Tibial nerve (tissue), 4 donors: Measurements from ENCODE around the gene PPCDC. TPM values are rescaled to one million over a fixed set of nuclear protein-coding genes. Genes with fewer than 3 reads are reported as not detected.

Experiments used
- DNase-seq, 2 donors: peaks; one replicate each; pipeline ENCODE4 v3.0.0-alpha.2; 2019; ENCODE audit warnings: low spot score in 2 of 2
- H3K27ac ChIP-seq, 4 donors: fragments of 200-600 bp; sonication (generic) in 3 of 4; one replicate each; pipeline ENCODE4 v1.5.1; 2017 to 2019; ENCODE audit warnings: mild to moderate bottlenecking in 1 of 4
- H3K27me3 ChIP-seq, 2 donors: fragments of 200-600 bp; sonication (generic) in 1 of 2; one replicate each; pipeline versions ENCODE4 v1.5.1 to v1.6.0; 2017 to 2019
- H3K36me3 ChIP-seq, 3 donors: fragments of 200-600 bp; sonication (generic); one replicate each; pipeline ENCODE4 v1.5.1; 2018 to 2019
- H3K4me1 ChIP-seq, 4 donors: fragments of 200-600 bp; sonication (generic) in 3 of 4; one replicate each; pipeline ENCODE4 v1.5.1; 2017 to 2019
- H3K4me3 ChIP-seq, 4 donors: fragments of 200-600 bp; sonication (generic) in 3 of 4; one replicate each; pipeline ENCODE4 v1.5.1; 2017 to 2019; ENCODE audit warnings: mild to moderate bottlenecking in 1 of 4, moderate library complexity in 1 of 4
- H3K9me3 ChIP-seq, 4 donors: fragments of 200-600 bp; sonication (generic) in 3 of 4; one replicate each; pipeline ENCODE4 v1.5.1; 2017 to 2019
- EP300 ChIP-seq, 2 donors: sonication (generic); formaldehyde crosslinking; IDR thresholded peaks; one replicate each; pipeline ENCODE4 v1.6.1; 2017; ENCODE audit warnings: antibody characterized with exemption in 2 of 2, mild to moderate bottlenecking in 1 of 2
- POLR2A ChIP-seq, 2 donors: fragments of 450-650 bp; IDR thresholded peaks; one replicate each; pipeline ENCODE4 v1.6.1; 2017; ENCODE audit warnings: antibody characterized with exemption in 2 of 2, mild to moderate bottlenecking in 2 of 2, moderate library complexity in 2 of 2
- WGBS, 2 donors: methylation state at CpG; one replicate each; pipeline ENCODE4 v1.1.5; 2018; 5-methylcytosine and 5-hydroxymethylcytosine counted together
- total RNA-seq, 4 donors: library from RNA; depleted of rRNA; stranded (reverse); fragments of >200 nt; gene quantifications; one replicate each; pipeline ENCODE4 v1.1.0, GENCODE V29; 2016
- TF ChIP-seq, protein P1 (sequence below), 5 experiments: fragments of 200-600 bp in 3 of 5; fragments of 450-650 bp in 2 of 5; sonication (generic) in 3 of 5; IDR thresholded peaks; one replicate each; pipeline ENCODE4 v1.5.1; 2016 to 2019; ENCODE audit warnings: antibody characterized with exemption in 5 of 5, mild to moderate bottlenecking in 3 of 5, moderate library complexity in 2 of 5

The PPCDC gene
- total RNA-seq, 4 donors from 2014 or later: 19.8 to 42.5 (median 36.4) TPM

DNA sequence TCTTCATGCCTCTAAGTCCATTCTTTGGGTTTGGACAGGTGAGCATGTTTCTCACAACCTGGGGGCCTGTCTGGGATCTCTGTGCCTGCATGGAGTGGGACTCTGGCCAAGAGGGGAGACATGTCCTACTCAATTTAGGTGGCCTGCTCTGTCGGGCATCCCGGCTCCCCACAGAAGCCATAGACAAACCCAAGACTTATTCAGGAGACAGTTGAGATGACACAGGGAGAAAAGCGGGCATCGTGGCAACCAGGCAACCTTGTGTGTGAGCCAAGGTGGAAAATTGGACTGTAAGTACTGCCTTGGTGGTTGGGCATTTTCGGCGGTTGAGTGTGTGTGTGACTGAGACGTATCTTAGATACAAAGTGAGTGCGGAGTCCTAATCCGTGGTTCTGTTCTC is 40.5 kb downstream of the PPCDC start:
- Histone ChIP-seq H3K4me3 (no peak overlapping the region), H3K27me3 (no peaks in the 10 kb centered on the region), H3K4me1 (peaks cover 0 to 34% (median 3%) of the 10 kb centered on the region in 4 donors), H3K9me3 (no peaks in the 10 kb centered on the region), H3K27ac (no peak overlapping the region), H3K36me3 (peaks cover 0 to 7% (median 0%) of the 10 kb centered on the region in 3 donors)
- TF ChIP-seq, protein P1, sequence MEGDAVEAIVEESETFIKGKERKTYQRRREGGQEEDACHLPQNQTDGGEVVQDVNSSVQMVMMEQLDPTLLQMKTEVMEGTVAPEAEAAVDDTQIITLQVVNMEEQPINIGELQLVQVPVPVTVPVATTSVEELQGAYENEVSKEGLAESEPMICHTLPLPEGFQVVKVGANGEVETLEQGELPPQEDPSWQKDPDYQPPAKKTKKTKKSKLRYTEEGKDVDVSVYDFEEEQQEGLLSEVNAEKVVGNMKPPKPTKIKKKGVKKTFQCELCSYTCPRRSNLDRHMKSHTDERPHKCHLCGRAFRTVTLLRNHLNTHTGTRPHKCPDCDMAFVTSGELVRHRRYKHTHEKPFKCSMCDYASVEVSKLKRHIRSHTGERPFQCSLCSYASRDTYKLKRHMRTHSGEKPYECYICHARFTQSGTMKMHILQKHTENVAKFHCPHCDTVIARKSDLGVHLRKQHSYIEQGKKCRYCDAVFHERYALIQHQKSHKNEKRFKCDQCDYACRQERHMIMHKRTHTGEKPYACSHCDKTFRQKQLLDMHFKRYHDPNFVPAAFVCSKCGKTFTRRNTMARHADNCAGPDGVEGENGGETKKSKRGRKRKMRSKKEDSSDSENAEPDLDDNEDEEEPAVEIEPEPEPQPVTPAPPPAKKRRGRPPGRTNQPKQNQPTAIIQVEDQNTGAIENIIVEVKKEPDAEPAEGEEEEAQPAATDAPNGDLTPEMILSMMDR (IDR thresholded peaks at IDR 0.05): no peak
- TF ChIP-seq POLR2A (IDR thresholded peaks at IDR 0.05) (no peak), EP300 (IDR thresholded peaks at IDR 0.05) (no peak)
- 87 to 93% methylated on average over 9 of the region's 9 CpGs for WGBS, 2 donors
- no peak for DNase-seq

DNA sequence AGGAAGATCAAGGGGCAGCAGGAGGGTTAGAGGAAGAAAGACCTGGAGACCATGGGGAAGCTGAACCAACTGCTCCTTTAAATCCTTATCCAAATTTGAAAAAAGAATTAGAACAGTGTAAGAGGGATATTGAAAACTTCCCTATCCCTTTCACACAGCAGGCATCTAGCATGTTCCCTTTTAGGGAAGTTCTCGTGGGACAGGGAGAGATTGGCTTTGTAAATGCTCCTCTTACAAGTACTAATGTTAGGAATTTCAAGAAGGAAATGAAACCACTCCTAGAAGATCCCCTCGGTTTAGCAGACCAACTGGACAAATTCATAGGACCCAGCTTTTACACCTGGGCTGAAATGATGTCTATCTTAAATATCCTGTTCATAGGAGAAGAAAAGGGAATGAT is 41.5 kb downstream of the PPCDC start:
- TF ChIP-seq POLR2A (IDR thresholded peaks at IDR 0.05) (no peak), EP300 (IDR thresholded peaks at IDR 0.05) (no peak)
- TF ChIP-seq, protein P1 (IDR thresholded peaks at IDR 0.05): no peak
- Histone ChIP-seq H3K4me1 (peaks cover 0 to 34% (median 3%) of the 10 kb centered on the region in 4 donors), H3K9me3 (no peaks in the 10 kb centered on the region), H3K36me3 (peaks cover 0 to 2% (median 0%) of the 10 kb centered on the region in 3 donors), H3K27ac (peak overlapping the region in 2 of 4 donors; percentile 3 to 67), H3K27me3 (no peaks in the 10 kb centered on the region), H3K4me3 (no peak overlapping the region)
- 40 to 44% methylated on average over 2 of the region's 2 CpGs for WGBS, 2 donors
- DNase-seq: no peak

DNA sequence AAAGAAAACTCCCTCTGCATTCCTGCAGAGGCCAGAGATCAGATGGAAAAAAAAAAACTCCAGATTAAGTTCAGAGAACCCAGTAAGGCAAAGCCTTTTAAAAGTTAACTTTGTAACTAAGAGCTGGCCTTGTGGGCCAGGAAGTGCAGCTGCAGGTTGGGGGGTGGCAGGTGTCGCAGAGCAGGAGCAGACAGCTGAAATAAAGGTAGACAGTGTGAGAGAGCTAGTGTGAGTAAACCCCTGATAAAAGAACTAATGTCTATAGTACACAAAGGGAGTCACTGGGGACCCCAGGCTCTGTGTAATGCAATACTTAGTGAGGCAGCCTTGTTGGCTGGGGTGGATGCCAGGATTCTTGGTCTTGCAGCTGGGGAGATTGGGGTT is 42.1 kb downstream of the PPCDC start:
- Histone ChIP-seq H3K27ac (peak overlapping the region in 1 of 4 donors; percentile 67), H3K27me3 (no peaks in the 10 kb centered on the region), H3K4me1 (peaks cover 0 to 34% (median 3%) of the 10 kb centered on the region in 4 donors), H3K9me3 (no peaks in the 10 kb centered on the region), H3K36me3 (no peaks in the 10 kb centered on the region), H3K4me3 (no peak overlapping the region)
- 72 to 73% methylated on average over 1 of the region's 1 CpG for WGBS, 2 donors
- DNase-seq: no peak
- TF ChIP-seq POLR2A (IDR thresholded peaks at IDR 0.05) (no peak), EP300 (IDR thresholded peaks at IDR 0.05) (no peak)
- TF ChIP-seq, protein P1 (IDR thresholded peaks at IDR 0.05): no peak

DNA sequence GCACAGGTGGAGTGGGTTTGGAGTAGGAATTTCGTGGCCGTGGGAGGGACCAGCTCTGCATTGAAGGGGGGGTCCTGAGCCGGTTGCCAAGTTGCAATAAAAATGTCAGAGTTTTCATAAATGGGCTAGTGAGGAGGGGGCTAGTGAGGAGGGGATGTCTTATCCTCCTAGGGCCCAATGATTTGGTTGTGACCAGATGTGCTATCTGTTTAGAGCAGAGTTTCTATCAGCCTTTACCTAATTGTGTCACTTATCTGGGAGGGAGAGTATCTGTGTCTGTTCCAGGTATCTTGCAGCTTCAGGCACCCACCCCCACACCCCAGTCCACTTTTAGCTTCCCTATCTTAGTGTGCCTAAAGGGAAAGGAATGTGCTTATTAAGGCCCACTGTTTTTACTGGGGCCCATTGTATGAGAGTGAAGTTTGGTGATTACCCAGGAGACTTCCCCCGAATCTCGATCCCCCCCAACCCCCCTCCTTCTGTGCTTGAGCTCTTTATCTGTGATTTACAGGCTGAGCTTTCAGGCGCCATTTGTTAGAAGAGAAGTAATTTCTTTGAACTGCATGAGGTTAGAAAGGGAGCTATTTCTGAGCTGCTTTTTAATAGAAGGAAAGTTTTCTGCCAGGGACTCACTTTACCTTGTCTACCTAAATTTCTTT is 42.6 kb downstream of the PPCDC start:
- no peaks in the 10 kb centered on the region for H3K36me3 ChIP-seq
- TF ChIP-seq, protein P1 (IDR thresholded peaks at IDR 0.05): no peak
- TF ChIP-seq EP300 (IDR thresholded peaks at IDR 0.05) (no peak), POLR2A (IDR thresholded peaks at IDR 0.05) (no peak)
- 62 to 63% methylated on average over 6 of the region's 6 CpGs for WGBS, 2 donors
- no peak overlapping the region for H3K27ac ChIP-seq
- no peak overlapping the region for H3K4me3 ChIP-seq
- peaks cover 0 to 34% (median 3%) of the 10 kb centered on the region in 4 donors for H3K4me1 ChIP-seq
- no peaks in the 10 kb centered on the region for H3K9me3 ChIP-seq
- no peak for DNase-seq
- H3K27me3 ChIP-seq: no peaks in the 10 kb centered on the region

DNA sequence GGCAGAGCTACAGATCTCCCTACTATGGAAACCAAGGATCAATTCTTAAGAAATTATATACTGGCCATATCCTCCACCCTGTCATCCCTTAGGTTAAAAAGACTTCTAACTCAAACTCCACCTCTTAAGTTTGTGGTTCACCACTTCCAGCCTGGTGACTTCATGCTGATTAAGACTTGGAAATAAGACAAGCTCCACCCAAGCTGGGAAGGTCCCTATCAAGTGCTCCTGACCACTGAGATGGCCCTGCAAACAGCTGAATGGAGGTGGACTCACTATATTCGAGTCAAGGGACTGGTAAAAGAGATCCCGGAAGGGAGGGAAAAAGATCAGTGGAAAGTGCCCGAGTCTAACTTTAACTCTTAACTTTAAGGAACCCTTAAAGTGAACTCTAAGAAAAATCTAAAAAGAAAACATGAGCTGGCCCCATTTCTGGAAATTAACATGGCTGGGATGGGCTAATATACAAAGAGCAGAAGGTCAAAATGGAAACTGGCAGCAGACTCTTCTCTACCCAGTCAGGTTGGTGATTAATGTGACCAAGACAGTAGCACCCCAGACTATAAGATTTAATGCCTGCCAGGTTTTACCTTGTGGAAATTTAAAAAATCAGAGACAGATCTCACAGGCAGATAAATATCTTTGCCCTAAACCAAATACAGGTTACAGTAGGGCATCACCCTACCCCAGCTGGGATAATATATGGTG is 43.9 kb downstream of the PPCDC start:
- Histone ChIP-seq H3K4me1 (peaks cover 0 to 34% (median 3%) of the 10 kb centered on the region in 4 donors), H3K36me3 (no peaks in the 10 kb centered on the region), H3K4me3 (no peak overlapping the region), H3K9me3 (no peaks in the 10 kb centered on the region), H3K27ac (no peak overlapping the region), H3K27me3 (no peaks in the 10 kb centered on the region)
- TF ChIP-seq EP300 (IDR thresholded peaks at IDR 0.05) (no peak), POLR2A (IDR thresholded peaks at IDR 0.05) (no peak)
- TF ChIP-seq, protein P1 (IDR thresholded peaks at IDR 0.05): no peak
- 61 to 63% methylated on average over 3 of the region's 3 CpGs for WGBS, 2 donors
- DNase-seq: no peak
